ENCODE results near the gene EBPL.
"Not testable (repeated sequence)": the region's sequence is repeated elsewhere in the genome, so short reads cannot be mapped to it uniquely, and the experiment has no call there.

Gene EBPL

GRCh38 chr13:49632156-49632555 lies 59.1 kb downstream of the EBPL start:
- no peak for DNase-seq

GRCh38 chr13:49630580-49630979 lies 60.7 kb downstream of the EBPL start:
- no peak for DNase-seq

GRCh38 chr13:49629947-49630346 lies 61.3 kb downstream of the EBPL start:
- no peak for DNase-seq

- DNase-seq: no peak
These were observed 61.9 kb downstream of the EBPL start for GRCh38 chr13:49629196-49629938.

GRCh38 chr13:49627831-49628652 lies 63.2 kb downstream of the EBPL start, which contains the start of gene ARL11:
Gene ARL11 (plus strand): TSS chr13:49628507. CDS start chr13:49630448, 1,941 bp downstream.
- DNase-seq: peak; percentile 20 to 33

GRCh38 chr13:49625392-49626079 lies 65.8 kb downstream of the EBPL start:
- no peak for DNase-seq

- no peak for DNase-seq
These were observed 67.1 kb downstream of the EBPL start for GRCh38 chr13:49624229-49624628.

GRCh38 chr13:49622174-49622946 lies 68.9 kb downstream of the EBPL start:
- DNase-seq: no peak

GRCh38 chr13:49620170-49620621 lies 71.1 kb downstream of the EBPL start:
- DNase-seq: no peak

- DNase-seq: no peak
These were observed 74.6 kb downstream of the EBPL start for GRCh38 chr13:49616676-49617065.

GRCh38 chr13:49615836-49616675 lies 75.2 kb downstream of the EBPL start:
- no peak for DNase-seq

GRCh38 chr13:49612042-49612441 lies 79.2 kb downstream of the EBPL start:
- DNase-seq: not testable (repeated sequence)
